ENCODE measurements around the gene ACSS2. TPM values are rescaled to one million over a fixed set of nuclear protein-coding genes. Genes with fewer than 3 reads are reported as not detected.

ACSS2 gene
- total and polyA plus RNA-seq, 11 donors: 72.6 to 117 (median 99.7) TPM

DNA sequence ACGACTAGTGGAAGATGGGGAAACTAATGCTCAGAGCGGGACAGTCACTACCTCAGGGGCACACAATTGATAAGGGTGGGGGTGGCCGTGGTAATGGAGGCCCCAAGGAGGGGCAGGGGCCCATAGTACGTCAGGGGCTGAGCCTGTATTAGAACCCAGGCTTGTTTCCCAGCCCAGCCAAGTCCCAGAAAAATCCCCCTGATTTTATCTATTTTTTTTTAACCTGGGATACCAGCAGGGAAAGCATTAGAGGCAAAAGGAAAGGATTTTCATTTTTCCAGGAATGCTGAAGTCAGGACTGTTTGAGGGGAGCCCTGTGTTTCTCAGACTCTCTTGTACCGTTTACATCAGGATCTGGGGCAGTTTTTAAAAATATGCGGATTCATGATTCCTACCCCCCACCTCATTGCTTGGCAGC is 79.6 kb downstream of the ACSS2 start:
- no peak for DNase-seq
- ATAC-seq: no peak
- intact Hi-C loops (cut with DNase I): loop anchor here in 3 of 10 donors (1.0 to 10.0 kb wide), 2 partner anchors 82 to 139 kb away; partner anchors contain the start of gene TRPC4AP (in 1 of the 3)
- Histone ChIP-seq H3K27ac (peak overlapping the region; percentile 84 to 96 (median 94)), H3K4me1 (peaks cover 0 to 36% (median 22%) of the 10 kb centered on the region in 12 donors), H3K36me3 (peaks cover 0 to 7% (median 0%) of the 10 kb centered on the region in 9 donors), H3K4me3 (peak overlapping the region; percentile 42 to 85 (median 70)), H3K9me3 (no peaks in the 10 kb centered on the region), H3K27me3 (no peaks in the 10 kb centered on the region)
- TF ChIP-seq POLR2A (IDR thresholded peaks at IDR 0.05): no peak
- TF ChIP-seq, protein P1, sequence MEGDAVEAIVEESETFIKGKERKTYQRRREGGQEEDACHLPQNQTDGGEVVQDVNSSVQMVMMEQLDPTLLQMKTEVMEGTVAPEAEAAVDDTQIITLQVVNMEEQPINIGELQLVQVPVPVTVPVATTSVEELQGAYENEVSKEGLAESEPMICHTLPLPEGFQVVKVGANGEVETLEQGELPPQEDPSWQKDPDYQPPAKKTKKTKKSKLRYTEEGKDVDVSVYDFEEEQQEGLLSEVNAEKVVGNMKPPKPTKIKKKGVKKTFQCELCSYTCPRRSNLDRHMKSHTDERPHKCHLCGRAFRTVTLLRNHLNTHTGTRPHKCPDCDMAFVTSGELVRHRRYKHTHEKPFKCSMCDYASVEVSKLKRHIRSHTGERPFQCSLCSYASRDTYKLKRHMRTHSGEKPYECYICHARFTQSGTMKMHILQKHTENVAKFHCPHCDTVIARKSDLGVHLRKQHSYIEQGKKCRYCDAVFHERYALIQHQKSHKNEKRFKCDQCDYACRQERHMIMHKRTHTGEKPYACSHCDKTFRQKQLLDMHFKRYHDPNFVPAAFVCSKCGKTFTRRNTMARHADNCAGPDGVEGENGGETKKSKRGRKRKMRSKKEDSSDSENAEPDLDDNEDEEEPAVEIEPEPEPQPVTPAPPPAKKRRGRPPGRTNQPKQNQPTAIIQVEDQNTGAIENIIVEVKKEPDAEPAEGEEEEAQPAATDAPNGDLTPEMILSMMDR (IDR thresholded peaks at IDR 0.05): peak in 3 of 12 donors; percentile 1 to 40 (median 23)
- WGBS, 4 donors: 15 to 23% (median 18%) methylated on average over 6 of the region's 6 CpGs

DNA sequence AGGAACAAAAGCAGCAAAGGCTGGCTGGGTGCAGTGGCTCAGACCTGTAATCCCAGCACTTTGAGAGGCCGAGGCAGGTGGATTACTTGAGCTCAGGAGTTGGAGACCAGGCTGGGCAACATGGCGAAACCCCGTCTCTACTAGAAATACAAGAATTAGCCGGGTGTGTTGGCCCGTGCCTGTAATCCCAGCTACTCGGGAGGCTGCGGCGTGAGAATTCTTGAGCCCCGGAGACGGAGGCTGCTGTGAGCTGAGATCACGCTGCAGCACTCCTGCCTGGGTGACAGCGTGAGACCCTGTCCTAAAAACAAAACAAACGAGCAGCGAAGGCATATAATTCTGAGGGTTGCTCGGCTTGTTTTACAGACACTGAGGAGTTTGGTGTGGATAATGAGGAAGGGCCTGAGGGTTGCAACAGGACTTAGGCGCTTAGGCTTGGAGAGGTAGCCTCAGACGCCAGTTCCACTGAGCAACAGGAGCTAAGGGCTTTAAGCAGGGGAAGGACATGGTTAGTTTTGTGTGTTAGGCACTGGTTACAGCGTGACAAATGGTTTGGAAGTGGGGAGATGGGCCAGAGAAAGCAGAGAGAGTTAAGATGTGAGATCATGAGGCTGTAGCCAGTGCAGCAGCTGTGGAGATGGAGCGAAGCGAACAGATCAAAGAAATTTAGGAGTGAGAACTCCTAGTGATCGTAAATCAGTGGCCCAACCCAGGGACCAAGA is 80.5 kb downstream of the ACSS2 start:
- Histone ChIP-seq H3K36me3 (no peaks in the 10 kb centered on the region), H3K27ac (peak overlapping the region in 1 of 12 donors; percentile 93), H3K27me3 (no peaks in the 10 kb centered on the region), H3K4me1 (peaks cover 0 to 31% (median 19%) of the 10 kb centered on the region in 12 donors), H3K9me3 (no peaks in the 10 kb centered on the region), H3K4me3 (no peak overlapping the region)
- no peak for ATAC-seq
- no peak for DNase-seq
- TF ChIP-seq POLR2A (IDR thresholded peaks at IDR 0.05): no peak
- TF ChIP-seq, protein P1 (IDR thresholded peaks at IDR 0.05): no peak
- WGBS, 4 donors: 91 to 94% (median 92%) methylated on average over 21 of the region's 21 CpGs
- intact Hi-C loops (cut with DNase I): loop anchor here in 3 of 10 donors (1.0 to 10.0 kb wide), 2 partner anchors 83 to 138 kb away; partner anchors contain the start of gene TRPC4AP (in 1 of the 3)

DNA sequence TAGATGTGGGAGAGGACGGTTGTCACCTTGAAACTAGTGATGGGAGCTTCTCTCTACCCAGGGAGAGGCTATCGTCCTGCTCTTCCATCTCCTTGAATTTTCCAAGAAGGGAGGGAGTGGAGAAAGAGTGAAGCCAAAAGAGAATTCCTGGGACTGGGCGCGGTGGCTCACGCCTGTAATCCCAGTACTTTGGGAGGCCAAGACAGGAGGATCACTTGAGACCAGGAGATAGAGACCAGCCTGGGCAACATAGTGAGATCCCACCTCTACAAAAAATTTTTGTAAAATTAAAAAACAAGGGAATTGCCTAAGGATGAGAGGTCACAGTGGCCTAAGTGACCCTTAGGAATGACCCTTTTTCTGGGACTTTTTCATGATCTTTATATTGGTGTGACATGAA is 88.1 kb downstream of the ACSS2 start:
- no peaks in the 10 kb centered on the region for H3K27me3 ChIP-seq
- H3K36me3 ChIP-seq: no peaks in the 10 kb centered on the region
- intact Hi-C loops (cut with DNase I): no loop called here
- WGBS, 4 donors: 88 to 92% (median 90%) methylated on average over 5 of the region's 5 CpGs
- no peak overlapping the region for H3K27ac ChIP-seq
- TF ChIP-seq POLR2A (IDR thresholded peaks at IDR 0.05): no peak
- TF ChIP-seq, protein P1 (IDR thresholded peaks at IDR 0.05): no peak
- no peak overlapping the region for H3K4me3 ChIP-seq
- no peaks in the 10 kb centered on the region for H3K9me3 ChIP-seq
- no peak for ATAC-seq
- DNase-seq: no peak
- H3K4me1 ChIP-seq: peaks cover 0 to 22% (median 5%) of the 10 kb centered on the region in 12 donors

DNA sequence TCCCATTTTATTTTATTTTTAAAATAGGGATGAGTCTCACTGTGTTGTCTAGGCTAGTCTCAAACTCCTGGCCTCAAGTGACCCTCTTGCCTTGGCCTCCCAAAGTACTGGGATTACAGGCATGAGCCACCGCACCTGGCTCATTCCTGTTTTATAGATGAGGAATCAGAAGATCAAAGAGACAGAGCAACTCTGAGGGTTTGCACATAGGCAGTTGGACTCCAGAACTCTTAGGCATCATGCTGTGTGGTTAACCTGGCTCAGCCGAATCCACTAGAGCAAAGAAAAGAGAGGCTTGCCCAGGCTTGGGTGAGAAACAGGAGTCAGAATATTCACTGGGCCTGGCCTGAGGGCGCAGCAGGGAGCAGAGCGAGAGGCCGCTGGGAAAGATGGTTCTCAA is 88.6 kb downstream of the ACSS2 start:
- H3K27ac ChIP-seq: no peak overlapping the region
- H3K9me3 ChIP-seq: no peaks in the 10 kb centered on the region
- H3K4me1 ChIP-seq: peaks cover 0 to 27% (median 5%) of the 10 kb centered on the region in 12 donors
- H3K27me3 ChIP-seq: no peaks in the 10 kb centered on the region
- 94 to 98% (median 96%) methylated on average over 5 of the region's 5 CpGs for WGBS, 4 donors
- intact Hi-C loops (cut with DNase I): loop anchor here in 1 of 10 donors (5.0 kb wide), 1 partner anchor 42 kb away; no protein-coding TSS in a partner anchor
- ATAC-seq (no peak), DNase-seq (no peak)
- no peak overlapping the region for H3K4me3 ChIP-seq
- H3K36me3 ChIP-seq: no peaks in the 10 kb centered on the region
- TF ChIP-seq POLR2A (IDR thresholded peaks at IDR 0.05): no peak
- TF ChIP-seq, protein P1 (IDR thresholded peaks at IDR 0.05): no peak
